ENCODE measurements around the gene CRIP2.

- TF ChIP-seq POLR2AphosphoS5 (IDR thresholded peaks at IDR 0.05; ENCODE audit: low read depth) (no peak), CTCF (conservative IDR thresholded peaks at IDR 0.05; ENCODE audit: low read depth in 2 of 2) (peak; percentile 67 to 81)
These were observed 11.1 kb downstream of the CRIP2 start for GRCh38 chr14:105485739-105486162.

Data from GM23338 (cell line).